Lower leg skin (tissue), 4 donors: Measurements from ENCODE around the gene TMEM158. TPM values are rescaled to one million over a fixed set of nuclear protein-coding genes. Genes with fewer than 3 reads are reported as not detected.

Experiments used
- DNase-seq, 2 donors: peaks; one replicate each; pipeline ENCODE4 v3.0.0-alpha.2; 2019; ENCODE audit warnings: low spot score in 2 of 2
- H3K4me3 ChIP-seq: fragments of 200-600 bp; sonication (generic); 2 replicates; pipeline ENCODE4 v1.5.1; 2017; ENCODE audit warnings: mild to moderate bottlenecking, low read depth; ENCODE audit not compliant: poor library complexity, severe bottlenecking
- POLR2A ChIP-seq, 2 donors: fragments of 450-650 bp; IDR thresholded peaks; one replicate each; pipeline ENCODE4 v1.6.1; 2016 to 2017; ENCODE audit warnings: antibody characterized with exemption in 2 of 2, mild to moderate bottlenecking in 1 of 2, moderate library complexity in 1 of 2
- WGBS, 2 donors: methylation state at CpG; one replicate each; pipeline ENCODE4 v1.1.5; 2018; 5-methylcytosine and 5-hydroxymethylcytosine counted together
- intact Hi-C: fragments of 100-400 bp; cut with DNase I; formaldehyde crosslinking; loops from one replicate; pipeline ENCODE4 v1.15.0; 2023; ENCODE audit warnings: low total_unique reads
- total RNA-seq, 4 donors: library from RNA; depleted of rRNA; stranded (reverse); fragments of >200 nt; gene quantifications; one replicate each; pipeline ENCODE4 v1.1.0, GENCODE V29; 2016
- TF ChIP-seq, protein P1 (sequence below), 3 donors: fragments of 450-650 bp; IDR thresholded peaks; one replicate each; pipeline ENCODE4 v1.5.1; 2016; ENCODE audit warnings: antibody characterized with exemption in 3 of 3, mild to moderate bottlenecking in 3 of 3, moderate library complexity in 2 of 3

TMEM158 gene
- total RNA-seq, 4 donors from 2014 or later: 0.88 to 4.2 (median 2.7) TPM

DNA sequence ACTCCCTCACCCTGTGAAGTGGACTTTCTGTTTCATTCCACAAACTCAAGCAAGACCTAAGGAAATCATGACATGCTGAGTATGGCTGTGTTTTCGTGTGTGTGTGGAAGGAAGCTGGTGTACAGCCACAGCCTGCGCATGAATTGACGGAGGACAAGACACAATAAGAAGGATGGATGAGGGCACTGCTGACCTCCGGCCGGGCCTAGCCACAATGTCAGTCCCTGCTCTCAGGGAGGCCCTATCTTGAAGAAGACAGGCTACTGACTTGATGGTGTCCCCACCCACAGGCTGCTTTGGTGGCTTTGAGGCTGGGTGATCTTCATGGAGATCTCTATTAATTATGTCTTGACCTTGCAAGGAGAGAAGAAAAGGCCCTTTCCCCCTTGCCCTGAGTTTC lies 40.6 kb downstream of the TMEM158 start:
- 86 to 91% methylated on average over 5 of the region's 5 CpGs for WGBS, 2 donors
- H3K4me3 ChIP-seq: no peak overlapping the region
- intact Hi-C loops: no loop called here
- TF ChIP-seq POLR2A (IDR thresholded peaks at IDR 0.05): no peak
- TF ChIP-seq, protein P1, sequence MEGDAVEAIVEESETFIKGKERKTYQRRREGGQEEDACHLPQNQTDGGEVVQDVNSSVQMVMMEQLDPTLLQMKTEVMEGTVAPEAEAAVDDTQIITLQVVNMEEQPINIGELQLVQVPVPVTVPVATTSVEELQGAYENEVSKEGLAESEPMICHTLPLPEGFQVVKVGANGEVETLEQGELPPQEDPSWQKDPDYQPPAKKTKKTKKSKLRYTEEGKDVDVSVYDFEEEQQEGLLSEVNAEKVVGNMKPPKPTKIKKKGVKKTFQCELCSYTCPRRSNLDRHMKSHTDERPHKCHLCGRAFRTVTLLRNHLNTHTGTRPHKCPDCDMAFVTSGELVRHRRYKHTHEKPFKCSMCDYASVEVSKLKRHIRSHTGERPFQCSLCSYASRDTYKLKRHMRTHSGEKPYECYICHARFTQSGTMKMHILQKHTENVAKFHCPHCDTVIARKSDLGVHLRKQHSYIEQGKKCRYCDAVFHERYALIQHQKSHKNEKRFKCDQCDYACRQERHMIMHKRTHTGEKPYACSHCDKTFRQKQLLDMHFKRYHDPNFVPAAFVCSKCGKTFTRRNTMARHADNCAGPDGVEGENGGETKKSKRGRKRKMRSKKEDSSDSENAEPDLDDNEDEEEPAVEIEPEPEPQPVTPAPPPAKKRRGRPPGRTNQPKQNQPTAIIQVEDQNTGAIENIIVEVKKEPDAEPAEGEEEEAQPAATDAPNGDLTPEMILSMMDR (IDR thresholded peaks at IDR 0.05): no peak
- DNase-seq: no peak

GRCh38 chr3:45185052-45185451 lies 41.0 kb downstream of the TMEM158 start:
- TF ChIP-seq, protein P1 (IDR thresholded peaks at IDR 0.05): no peak
- TF ChIP-seq POLR2A (IDR thresholded peaks at IDR 0.05): no peak
- H3K4me3 ChIP-seq: no peak overlapping the region
- intact Hi-C loops: no loop called here
- WGBS, 2 donors: 79 to 90% methylated on average over 2 of the region's 2 CpGs
- DNase-seq: no peak

GRCh38 chr3:45183872-45184262 lies 42.2 kb downstream of the TMEM158 start:
- H3K4me3 ChIP-seq: no peak overlapping the region
- TF ChIP-seq POLR2A (IDR thresholded peaks at IDR 0.05): no peak
- TF ChIP-seq, protein P1 (IDR thresholded peaks at IDR 0.05): no peak
- intact Hi-C loops: no loop called here
- 64 to 77% methylated on average over 7 of the region's 7 CpGs for WGBS, 2 donors
- DNase-seq: no peak

GRCh38 chr3:45182915-45183871 lies 42.9 kb downstream of the TMEM158 start:
- intact Hi-C loops: no loop called here
- TF ChIP-seq POLR2A (IDR thresholded peaks at IDR 0.05): no peak
- TF ChIP-seq, protein P1 (IDR thresholded peaks at IDR 0.05): no peak
- 21 to 38% methylated on average over 7 of the region's 7 CpGs for WGBS, 2 donors
- peak in 1 of 2 donors; percentile 47 for DNase-seq
- H3K4me3 ChIP-seq: no peak overlapping the region

DNA sequence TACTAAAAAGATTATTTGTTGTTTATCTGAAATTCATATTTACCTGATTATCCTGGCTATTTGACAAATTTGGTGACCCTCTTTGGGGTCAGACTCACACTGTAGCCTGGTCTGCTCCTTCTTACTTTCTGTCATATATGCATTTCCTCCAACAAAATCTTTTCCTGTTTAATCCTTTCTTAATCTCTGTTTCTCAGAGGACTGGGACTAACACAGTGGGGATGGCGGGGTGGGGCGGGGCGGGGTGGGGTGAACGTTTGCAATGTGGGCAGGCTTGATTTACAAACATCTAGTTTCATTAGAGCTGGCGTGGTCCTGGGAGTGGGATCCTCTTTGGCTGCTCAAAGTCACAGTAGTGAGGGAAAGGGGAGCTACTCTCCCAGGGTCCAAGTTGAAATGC lies 44.6 kb downstream of the TMEM158 start:
- DNase-seq: peak in 1 of 2 donors; percentile 32
- H3K4me3 ChIP-seq: no peak overlapping the region
- no peak for TF ChIP-seq POLR2A (IDR thresholded peaks at IDR 0.05)
- TF ChIP-seq, protein P1 (IDR thresholded peaks at IDR 0.05): no peak
- 45 to 52% methylated on average over 5 of the region's 5 CpGs for WGBS, 2 donors
- intact Hi-C loops: no loop called here
